ENCODE results near the gene R3HDM2.

DNA sequence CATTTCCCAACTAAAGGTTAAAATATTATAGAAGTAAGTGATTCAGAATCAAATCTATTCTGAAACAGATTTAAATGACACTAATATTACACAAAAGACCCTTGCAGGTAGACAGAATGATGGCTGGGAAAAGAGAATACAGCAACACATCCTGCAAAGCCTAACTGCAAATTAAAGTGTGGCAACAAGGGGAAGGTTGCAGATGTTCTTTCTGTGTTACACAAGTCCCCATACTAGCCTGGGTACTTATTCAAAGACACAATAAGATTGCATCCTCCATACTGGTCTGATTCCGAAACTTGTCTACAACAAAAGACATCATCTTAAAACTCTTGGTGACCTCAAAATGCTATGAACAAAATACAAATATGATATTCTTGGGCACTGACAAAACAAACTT is 50.5 kb downstream of the R3HDM2 start:
- TF ChIP-seq, protein P1, sequence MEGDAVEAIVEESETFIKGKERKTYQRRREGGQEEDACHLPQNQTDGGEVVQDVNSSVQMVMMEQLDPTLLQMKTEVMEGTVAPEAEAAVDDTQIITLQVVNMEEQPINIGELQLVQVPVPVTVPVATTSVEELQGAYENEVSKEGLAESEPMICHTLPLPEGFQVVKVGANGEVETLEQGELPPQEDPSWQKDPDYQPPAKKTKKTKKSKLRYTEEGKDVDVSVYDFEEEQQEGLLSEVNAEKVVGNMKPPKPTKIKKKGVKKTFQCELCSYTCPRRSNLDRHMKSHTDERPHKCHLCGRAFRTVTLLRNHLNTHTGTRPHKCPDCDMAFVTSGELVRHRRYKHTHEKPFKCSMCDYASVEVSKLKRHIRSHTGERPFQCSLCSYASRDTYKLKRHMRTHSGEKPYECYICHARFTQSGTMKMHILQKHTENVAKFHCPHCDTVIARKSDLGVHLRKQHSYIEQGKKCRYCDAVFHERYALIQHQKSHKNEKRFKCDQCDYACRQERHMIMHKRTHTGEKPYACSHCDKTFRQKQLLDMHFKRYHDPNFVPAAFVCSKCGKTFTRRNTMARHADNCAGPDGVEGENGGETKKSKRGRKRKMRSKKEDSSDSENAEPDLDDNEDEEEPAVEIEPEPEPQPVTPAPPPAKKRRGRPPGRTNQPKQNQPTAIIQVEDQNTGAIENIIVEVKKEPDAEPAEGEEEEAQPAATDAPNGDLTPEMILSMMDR (IDR thresholded peaks at IDR 0.05): no peak
- TF ChIP-seq POLR2A (IDR thresholded peaks at IDR 0.05): no peak
